Amniotic epithelial cell (primary cell): ENCODE results near the gene SLC22A23.

Experiments
- DNase-seq: peaks from one replicate; pipeline ENCODE4 v3.0.0-alpha.2; 2010; ENCODE audit warnings: low read depth

Gene SLC22A23

GRCh38 chr6:3239110-3239830 lies 217.6 kb downstream of the SLC22A23 start:
- DNase-seq: no peak

GRCh38 chr6:3237761-3238662 lies 218.8 kb downstream of the SLC22A23 start:
- DNase-seq: peak; percentile 52

- no peak for DNase-seq
These were observed 220.8 kb downstream of the SLC22A23 start for GRCh38 chr6:3236005-3236404.

GRCh38 chr6:3235486-3235885 lies 221.4 kb downstream of the SLC22A23 start:
- no peak for DNase-seq

- no peak for DNase-seq
These were observed 222.9 kb downstream of the SLC22A23 start for GRCh38 chr6:3233904-3234303.

GRCh38 chr6:3233321-3233720 lies 223.5 kb downstream of the SLC22A23 start:
- no peak for DNase-seq

GRCh38 chr6:3232017-3232945 lies 224.6 kb downstream of the SLC22A23 start:
- no peak for DNase-seq

GRCh38 chr6:3231247-3232016 lies 225.4 kb downstream of the SLC22A23 start:
- peak; percentile 86 for DNase-seq

GRCh38 chr6:3230900-3231246 lies 226.0 kb downstream of the SLC22A23 start:
- peak; percentile 44 for DNase-seq

GRCh38 chr6:3230256-3230882 lies 226.5 kb downstream of the SLC22A23 start:
- DNase-seq: no peak

GRCh38 chr6:3229566-3230178 lies 227.2 kb downstream of the SLC22A23 start:
- DNase-seq: no peak

- DNase-seq: no peak
These were observed 227.9 kb downstream of the SLC22A23 start for GRCh38 chr6:3228771-3229565.

- no peak for DNase-seq
These were observed 228.7 kb downstream of the SLC22A23 start for GRCh38 chr6:3228046-3228671.

- no peak for DNase-seq
These were observed 229.3 kb downstream of the SLC22A23 start, which contains the start of gene TUBB2B for GRCh38 chr6:3227363-3228045. TSS of gene TUBB2B (minus strand) at chr6:3227653. CDS start at chr6:3227543, 110 bp downstream.

GRCh38 chr6:3226481-3227362 lies 230.1 kb downstream of the SLC22A23 start:
- DNase-seq: peak; percentile 53

- no peak for DNase-seq
These were observed 230.8 kb downstream of the SLC22A23 start for GRCh38 chr6:3226042-3226441.

- no peak for DNase-seq
These were observed 234.3 kb downstream of the SLC22A23 start for GRCh38 chr6:3222506-3223038.
